Spleen (tissue), 11 donors: ENCODE data around the gene ZNF503. TPM values are rescaled to one million over a fixed set of nuclear protein-coding genes. Genes with fewer than 3 reads are reported as not detected.

Experiments
- DNase-seq: peaks from one replicate; pipeline ENCODE4 v3.0.0-alpha.2; 2020
- H3K27ac ChIP-seq, 8 donors: fragments of 200-600 bp; sonication (generic) in 7 of 8; 1 replicate in 4 of 8; 2 replicates in 4 of 8; pipeline versions ENCODE4 v1.5.0 to v1.8.0; 2016 to 2021; ENCODE audit warnings: inconsistent platforms in 4 of 8, mild to moderate bottlenecking in 4 of 8, moderate library complexity in 1 of 8
- H3K27me3 ChIP-seq, 7 donors: fragments of 200-600 bp; sonication (generic) in 6 of 7; replicated peaks in 1 of 7; 1 replicate in 4 of 7; 2 replicates in 3 of 7; pipeline versions ENCODE4 v1.5.0 to v1.8.0; 2016 to 2021; ENCODE audit warnings: inconsistent platforms in 3 of 7, mild to moderate bottlenecking in 1 of 7
- H3K36me3 ChIP-seq, 6 donors: fragments of 200-600 bp; sonication (generic) in 5 of 6; 1 replicate in 4 of 6; 2 replicates in 2 of 6; pipeline versions ENCODE4 v1.5.0 to v1.8.0; 2016 to 2021; ENCODE audit warnings: inconsistent platforms in 2 of 6
- H3K4me1 ChIP-seq, 6 donors: fragments of 200-600 bp; sonication (generic) in 5 of 6; 1 replicate in 3 of 6; 2 replicates in 3 of 6; pipeline versions ENCODE4 v1.5.0 to v1.8.0; 2016 to 2021; ENCODE audit warnings: inconsistent platforms in 3 of 6
- H3K4me3 ChIP-seq, 8 donors: fragments of 200-600 bp; sonication (generic) in 7 of 8; 1 replicate in 4 of 8; 2 replicates in 4 of 8; pipeline versions ENCODE4 v1.5.0 to v1.8.0; 2016 to 2021; ENCODE audit warnings: inconsistent platforms in 4 of 8, mild to moderate bottlenecking in 4 of 8, moderate library complexity in 2 of 8
- H3K9me3 ChIP-seq, 8 donors: fragments of 200-600 bp; sonication (generic) in 7 of 8; 1 replicate in 4 of 8; 2 replicates in 4 of 8; pipeline versions ENCODE4 v1.5.0 to v1.8.0; 2016 to 2021; ENCODE audit warnings: inconsistent platforms in 4 of 8
- CTCF ChIP-seq, 11 experiments: fragments of 200-600 bp in 7 of 11; fragments of 450-650 bp in 4 of 11; sonication (generic) in 4 of 11; IDR thresholded peaks in 8 of 11; conservative IDR thresholded peaks in 3 of 11; 1 replicate in 7 of 11; 2 replicates in 4 of 11; pipeline versions ENCODE4 v1.4.0 to v1.8.0; 2016 to 2021; ENCODE audit warnings: antibody characterized with exemption in 11 of 11, inconsistent platforms in 4 of 11, mild to moderate bottlenecking in 1 of 11
- POLR2A ChIP-seq, 3 donors: fragments of 450-650 bp; IDR thresholded peaks; one replicate each; pipeline ENCODE4 v1.5.1; 2017; ENCODE audit warnings: antibody characterized with exemption in 3 of 3, mild to moderate bottlenecking in 1 of 3
- POLR2AphosphoS5 ChIP-seq, 3 donors: sonication (generic); formaldehyde crosslinking; IDR thresholded peaks; one replicate each; pipeline ENCODE4 v1.5.1; 2017; ENCODE audit warnings: antibody characterized with exemption in 3 of 3
- WGBS, 5 donors: extraction: QIAGEN DNeasy Blood & Tissue Kit in 3 of 5; methylation state at CpG; one replicate each; pipeline versions ENCODE4 v1.1.5 to v1.1.7; 2013 to 2018; 5-methylcytosine and 5-hydroxymethylcytosine counted together
- intact Hi-C: fragments of 100-400 bp; cut with DNase I; formaldehyde crosslinking; loops from one replicate; pipeline ENCODE4 v1.15.0; 2023; ENCODE audit warnings: low total_unique reads
- polyA plus RNA-seq, 3 donors: library from polyadenylated mRNA; stranded (reverse); fragments of 200-250 nt; gene quantifications; one replicate each; pipeline ENCODE4 v1.2.1, GENCODE V29; 2013
- total RNA-seq, 7 donors: library from RNA; depleted of rRNA in 3 of 7; stranded (reverse); fragments of >200 nt in 3 of 7; fragmentation: NEBNext Ultra II Directional in 4 of 7; extraction: Animal tissue kit (Norgen Biotek cat#: 25700) in 4 of 7; gene quantifications; one replicate each; pipeline versions ENCODE4 v1.1.0 to v1.2.1, GENCODE V29; 2016 to 2021
- donor health status: healthy with polysubstance abuse.
- donor health status: DM: no; HTN: no; CAD: no; lungs with moderate emphysema.
- donor health status: DM: no; HTN: no; CAD: no.
- donor health status: Bipolar disorder and iron deficiency.
- donor health status: healthy.
- donor health status: DM: no; HTN: no; CAD: no.
- donor health status: DM: yes; HTN: yes; CAD: no.

Gene ZNF503
- total and polyA plus RNA-seq, 10 donors = 3.2 to 25.6 (median 9.3) TPM

- DNase-seq = no peak
- no peak for TF ChIP-seq POLR2AphosphoS5 (IDR thresholded peaks at IDR 0.05)
- no peak for TF ChIP-seq POLR2A (IDR thresholded peaks at IDR 0.05)
- Histone ChIP-seq H3K27me3 (no peaks in the 10 kb centered on the region), H3K4me1 (no peaks in the 10 kb centered on the region), H3K4me3 (no peak overlapping the region), H3K36me3 (peaks cover 0 to 35% (median 0%) of the 10 kb centered on the region in 6 donors), H3K27ac (no peak overlapping the region), H3K9me3 (peaks cover 3 to 50% (median 46%) of the 10 kb centered on the region in 8 donors)
- 89 to 97% (median 91%) methylated on average over 2 of the region's 2 CpGs for WGBS, 5 donors
- intact Hi-C loops = no loop called here
Observed at GRCh38 chr10:75443362-75443761, 41.8 kb upstream of the ZNF503 start.

GRCh38 chr10:75441682-75442081 is 40.1 kb upstream of the ZNF503 start:
- no peak overlapping the region for H3K27ac ChIP-seq
- H3K27me3 ChIP-seq = no peaks in the 10 kb centered on the region
- DNase-seq = no peak
- peaks cover 0 to 36% (median 0%) of the 10 kb centered on the region in 6 donors for H3K36me3 ChIP-seq
- TF ChIP-seq CTCF (IDR thresholded peaks at IDR 0.05 in 8 of 11, conservative IDR thresholded peaks at IDR 0.05 in 3 of 11) (no peak), POLR2AphosphoS5 (IDR thresholded peaks at IDR 0.05) (no peak), POLR2A (IDR thresholded peaks at IDR 0.05) (no peak)
- H3K4me3 ChIP-seq = no peak overlapping the region
- intact Hi-C loops = no loop called here
- peaks cover 3 to 47% (median 45%) of the 10 kb centered on the region in 8 donors for H3K9me3 ChIP-seq
- no peaks in the 10 kb centered on the region for H3K4me1 ChIP-seq

GRCh38 chr10:75441196-75441595 is 39.6 kb upstream of the ZNF503 start:
- peaks cover 0 to 33% (median 0%) of the 10 kb centered on the region in 6 donors for H3K36me3 ChIP-seq
- peaks cover 3 to 42% (median 40%) of the 10 kb centered on the region in 8 donors for H3K9me3 ChIP-seq
- intact Hi-C loops = no loop called here
- no peaks in the 10 kb centered on the region for H3K4me1 ChIP-seq
- no peak overlapping the region for H3K4me3 ChIP-seq
- TF ChIP-seq POLR2AphosphoS5 (IDR thresholded peaks at IDR 0.05) (no peak), CTCF (IDR thresholded peaks at IDR 0.05 in 8 of 11, conservative IDR thresholded peaks at IDR 0.05 in 3 of 11) (no peak), POLR2A (IDR thresholded peaks at IDR 0.05) (no peak)
- H3K27me3 ChIP-seq = no peaks in the 10 kb centered on the region
- 87 to 92% (median 89%) methylated on average over 4 of the region's 4 CpGs for WGBS, 5 donors
- no peak for DNase-seq
- H3K27ac ChIP-seq = no peak overlapping the region

GRCh38 chr10:75440271-75440793 is 38.8 kb upstream of the ZNF503 start:
- Histone ChIP-seq H3K9me3 (peaks cover 0 to 34% (median 31%) of the 10 kb centered on the region in 8 donors), H3K27ac (no peak overlapping the region), H3K27me3 (no peaks in the 10 kb centered on the region), H3K36me3 (peaks cover 0 to 27% (median 0%) of the 10 kb centered on the region in 6 donors), H3K4me3 (no peak overlapping the region), H3K4me1 (no peaks in the 10 kb centered on the region)
- 87 to 92% (median 89%) methylated on average over 4 of the region's 4 CpGs for WGBS, 5 donors
- no peak for TF ChIP-seq CTCF (IDR thresholded peaks at IDR 0.05 in 8 of 11, conservative IDR thresholded peaks at IDR 0.05 in 3 of 11)
- TF ChIP-seq POLR2AphosphoS5 (IDR thresholded peaks at IDR 0.05) = no peak
- TF ChIP-seq POLR2A (IDR thresholded peaks at IDR 0.05) = no peak
- intact Hi-C loops = no loop called here
- no peak for DNase-seq
